T47D (cell line): Measurements from ENCODE around the gene HIF1A.
"Not testable (repeated sequence)": the region's sequence is repeated elsewhere in the genome, so short reads cannot be mapped to it uniquely, and the experiment has no call there.

ENCODE experiments used
- DNase-seq, 2 experiments: peaks; one replicate each; pipeline versions ENCODE4 v3.0.0 to v3.0.0-alpha.2; 2011 to 2012; ENCODE audit warnings: low read depth in 1 of 2, low spot score in 1 of 2
- JUND ChIP-seq: IDR thresholded peaks from 2 replicates; pipeline ENCODE4 v1.6.1; 2012; ENCODE audit warnings: low read depth
- in situ Hi-C: cut with HindIII; loops from 2 replicates; pipeline ENCODE4 v1.10.0; 2016; ENCODE audit warnings: low sequenced_read_pairs, low pct_unique_long_range_greater_than_20kb

Gene HIF1A

GRCh38 chr14:61694830-61695694, at the start of gene HIF1A:
TSS of gene HIF1A (plus strand) at chr14:61695513. CDS start at chr14:61695805, 292 bp downstream.
- in situ Hi-C loops: no loop called here
- DNase-seq: peak; percentile 96 to 99
- TF ChIP-seq JUND: no peak

GRCh38 chr14:61646366-61647116, 48.8 kb upstream of the HIF1A start:
- no peak for TF ChIP-seq JUND
- peak in 1 of 2 experiments; percentile 58 for DNase-seq
- in situ Hi-C loops: no loop called here

- peak in 1 of 2 experiments; percentile 11 for DNase-seq
- no peak for TF ChIP-seq JUND
- in situ Hi-C loops: no loop called here
Measured at GRCh38 chr14:61647704-61648103, 47.6 kb upstream of the HIF1A start.

GRCh38 chr14:61648377-61648776, 46.9 kb upstream of the HIF1A start:
- in situ Hi-C loops: no loop called here
- DNase-seq: no peak
- no peak for TF ChIP-seq JUND

- no peak for DNase-seq
- TF ChIP-seq JUND: no peak
- in situ Hi-C loops: no loop called here
Measured at GRCh38 chr14:61649283-61649682, 46.0 kb upstream of the HIF1A start.

GRCh38 chr14:61651355-61651754, 44.0 kb upstream of the HIF1A start:
- no peak for TF ChIP-seq JUND
- no peak for DNase-seq
- in situ Hi-C loops: no loop called here

GRCh38 chr14:61652526-61653262, 42.6 kb upstream of the HIF1A start:
- DNase-seq: peak in 1 of 2 experiments; percentile 18
- no peak for TF ChIP-seq JUND
- in situ Hi-C loops: no loop called here

- no peak for TF ChIP-seq JUND
- peak in 1 of 2 experiments; percentile 26 for DNase-seq
- in situ Hi-C loops: no loop called here
Measured at GRCh38 chr14:61653507-61653906, 41.8 kb upstream of the HIF1A start.

- TF ChIP-seq JUND: no peak
- in situ Hi-C loops: no loop called here
- DNase-seq: no peak
Measured at GRCh38 chr14:61654026-61654425, 41.3 kb upstream of the HIF1A start.

GRCh38 chr14:61655777-61656176, 39.5 kb upstream of the HIF1A start:
- no peak for TF ChIP-seq JUND
- in situ Hi-C loops: no loop called here

GRCh38 chr14:61656341-61656740, 39.0 kb upstream of the HIF1A start:
- DNase-seq: peak in 1 of 2 experiments; percentile 18
- TF ChIP-seq JUND: no peak
- in situ Hi-C loops: no loop called here

More at GRCh38 chr14:61655777-61656176, 39.5 kb upstream of the HIF1A start:
- DNase-seq: no peak

- DNase-seq, in situ Hi-C loops: not testable (repeated sequence)
Measured at GRCh38 chr14:61658111-61658510, 37.2 kb upstream of the HIF1A start.
